ENCODE results near the gene SDC1.

DNA sequence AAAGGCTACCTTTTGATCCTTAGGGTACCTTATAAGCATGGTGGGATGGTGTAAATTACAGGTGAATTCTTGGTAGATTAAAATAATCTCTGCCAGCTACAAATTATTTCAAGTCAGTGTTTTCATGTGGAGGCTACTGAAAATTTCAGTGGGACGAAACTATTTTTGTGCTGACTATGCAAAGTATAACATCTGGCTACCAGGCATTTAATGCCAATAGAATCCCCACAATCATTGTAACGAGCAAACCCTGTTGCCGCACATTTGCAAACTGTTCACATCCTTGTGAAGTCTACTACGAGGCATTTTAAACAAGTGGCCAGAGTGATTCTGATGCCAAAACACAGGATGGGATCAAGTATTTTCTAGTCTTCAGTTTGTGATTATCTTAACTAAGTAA lies 48.1 kb upstream of the SDC1 start:
- TF ChIP-seq POLR2AphosphoS5 (IDR thresholded peaks at IDR 0.05; ENCODE audit: low read depth, low read length) (no peak), EP300 (IDR thresholded peaks at IDR 0.05; ENCODE audit: borderline replicate concordance in 1 of 2, low read depth in 1 of 2, low read length in 1 of 2) (no peak), RAD21 (IDR thresholded peaks at IDR 0.05; ENCODE audit: low read length) (no peak), TAF1 (IDR thresholded peaks at IDR 0.05; ENCODE audit: borderline replicate concordance, low read depth, low read length) (no peak), FOXM1 (IDR thresholded peaks at IDR 0.05; ENCODE audit: low read depth) (no peak)
- TF ChIP-seq, protein P1, sequence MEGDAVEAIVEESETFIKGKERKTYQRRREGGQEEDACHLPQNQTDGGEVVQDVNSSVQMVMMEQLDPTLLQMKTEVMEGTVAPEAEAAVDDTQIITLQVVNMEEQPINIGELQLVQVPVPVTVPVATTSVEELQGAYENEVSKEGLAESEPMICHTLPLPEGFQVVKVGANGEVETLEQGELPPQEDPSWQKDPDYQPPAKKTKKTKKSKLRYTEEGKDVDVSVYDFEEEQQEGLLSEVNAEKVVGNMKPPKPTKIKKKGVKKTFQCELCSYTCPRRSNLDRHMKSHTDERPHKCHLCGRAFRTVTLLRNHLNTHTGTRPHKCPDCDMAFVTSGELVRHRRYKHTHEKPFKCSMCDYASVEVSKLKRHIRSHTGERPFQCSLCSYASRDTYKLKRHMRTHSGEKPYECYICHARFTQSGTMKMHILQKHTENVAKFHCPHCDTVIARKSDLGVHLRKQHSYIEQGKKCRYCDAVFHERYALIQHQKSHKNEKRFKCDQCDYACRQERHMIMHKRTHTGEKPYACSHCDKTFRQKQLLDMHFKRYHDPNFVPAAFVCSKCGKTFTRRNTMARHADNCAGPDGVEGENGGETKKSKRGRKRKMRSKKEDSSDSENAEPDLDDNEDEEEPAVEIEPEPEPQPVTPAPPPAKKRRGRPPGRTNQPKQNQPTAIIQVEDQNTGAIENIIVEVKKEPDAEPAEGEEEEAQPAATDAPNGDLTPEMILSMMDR (IDR thresholded peaks at IDR 0.05), result no peak
- TF ChIP-seq, protein P2, sequence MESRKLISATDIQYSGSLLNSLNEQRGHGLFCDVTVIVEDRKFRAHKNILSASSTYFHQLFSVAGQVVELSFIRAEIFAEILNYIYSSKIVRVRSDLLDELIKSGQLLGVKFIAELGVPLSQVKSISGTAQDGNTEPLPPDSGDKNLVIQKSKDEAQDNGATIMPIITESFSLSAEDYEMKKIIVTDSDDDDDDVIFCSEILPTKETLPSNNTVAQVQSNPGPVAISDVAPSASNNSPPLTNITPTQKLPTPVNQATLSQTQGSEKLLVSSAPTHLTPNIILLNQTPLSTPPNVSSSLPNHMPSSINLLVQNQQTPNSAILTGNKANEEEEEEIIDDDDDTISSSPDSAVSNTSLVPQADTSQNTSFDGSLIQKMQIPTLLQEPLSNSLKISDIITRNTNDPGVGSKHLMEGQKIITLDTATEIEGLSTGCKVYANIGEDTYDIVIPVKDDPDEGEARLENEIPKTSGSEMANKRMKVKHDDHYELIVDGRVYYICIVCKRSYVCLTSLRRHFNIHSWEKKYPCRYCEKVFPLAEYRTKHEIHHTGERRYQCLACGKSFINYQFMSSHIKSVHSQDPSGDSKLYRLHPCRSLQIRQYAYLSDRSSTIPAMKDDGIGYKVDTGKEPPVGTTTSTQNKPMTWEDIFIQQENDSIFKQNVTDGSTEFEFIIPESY (IDR thresholded peaks at IDR 0.05; ENCODE audit: borderline replicate concordance, low read depth), result no peak
- TF ChIP-seq, protein P3, sequence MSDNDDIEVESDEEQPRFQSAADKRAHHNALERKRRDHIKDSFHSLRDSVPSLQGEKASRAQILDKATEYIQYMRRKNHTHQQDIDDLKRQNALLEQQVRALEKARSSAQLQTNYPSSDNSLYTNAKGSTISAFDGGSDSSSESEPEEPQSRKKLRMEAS (IDR thresholded peaks at IDR 0.05; ENCODE audit: low read depth), result no peak
- TF ChIP-seq, protein P4, sequence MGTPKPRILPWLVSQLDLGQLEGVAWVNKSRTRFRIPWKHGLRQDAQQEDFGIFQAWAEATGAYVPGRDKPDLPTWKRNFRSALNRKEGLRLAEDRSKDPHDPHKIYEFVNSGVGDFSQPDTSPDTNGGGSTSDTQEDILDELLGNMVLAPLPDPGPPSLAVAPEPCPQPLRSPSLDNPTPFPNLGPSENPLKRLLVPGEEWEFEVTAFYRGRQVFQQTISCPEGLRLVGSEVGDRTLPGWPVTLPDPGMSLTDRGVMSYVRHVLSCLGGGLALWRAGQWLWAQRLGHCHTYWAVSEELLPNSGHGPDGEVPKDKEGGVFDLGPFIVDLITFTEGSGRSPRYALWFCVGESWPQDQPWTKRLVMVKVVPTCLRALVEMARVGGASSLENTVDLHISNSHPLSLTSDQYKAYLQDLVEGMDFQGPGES (IDR thresholded peaks at IDR 0.05; ENCODE audit: low read depth, low read length), result no peak
- TF ChIP-seq, protein P5, sequence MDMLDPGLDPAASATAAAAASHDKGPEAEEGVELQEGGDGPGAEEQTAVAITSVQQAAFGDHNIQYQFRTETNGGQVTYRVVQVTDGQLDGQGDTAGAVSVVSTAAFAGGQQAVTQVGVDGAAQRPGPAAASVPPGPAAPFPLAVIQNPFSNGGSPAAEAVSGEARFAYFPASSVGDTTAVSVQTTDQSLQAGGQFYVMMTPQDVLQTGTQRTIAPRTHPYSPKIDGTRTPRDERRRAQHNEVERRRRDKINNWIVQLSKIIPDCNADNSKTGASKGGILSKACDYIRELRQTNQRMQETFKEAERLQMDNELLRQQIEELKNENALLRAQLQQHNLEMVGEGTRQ (IDR thresholded peaks at IDR 0.05; ENCODE audit: borderline replicate concordance, low read depth, low read length), result no peak
- TF ChIP-seq, protein P6, sequence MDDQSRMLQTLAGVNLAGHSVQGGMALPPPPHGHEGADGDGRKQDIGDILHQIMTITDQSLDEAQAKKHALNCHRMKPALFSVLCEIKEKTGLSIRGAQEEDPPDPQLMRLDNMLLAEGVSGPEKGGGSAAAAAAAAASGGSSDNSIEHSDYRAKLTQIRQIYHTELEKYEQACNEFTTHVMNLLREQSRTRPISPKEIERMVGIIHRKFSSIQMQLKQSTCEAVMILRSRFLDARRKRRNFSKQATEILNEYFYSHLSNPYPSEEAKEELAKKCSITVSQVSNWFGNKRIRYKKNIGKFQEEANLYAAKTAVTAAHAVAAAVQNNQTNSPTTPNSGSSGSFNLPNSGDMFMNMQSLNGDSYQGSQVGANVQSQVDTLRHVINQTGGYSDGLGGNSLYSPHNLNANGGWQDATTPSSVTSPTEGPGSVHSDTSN (IDR thresholded peaks at IDR 0.05), result no peak
